Measurements from ENCODE around the gene MOCS1. TPM values are rescaled to one million over a fixed set of nuclear protein-coding genes. Genes with fewer than 3 reads are reported as not detected.
A peak's percentile ranks its signal among the peaks of the same experiment; 100 is the strongest.
"Not testable (repeated sequence)": the region's sequence is repeated elsewhere in the genome, so short reads cannot be mapped to it uniquely, and the experiment has no call there.

Gene MOCS1
- total RNA-seq, 4 donors from 2014 or later = 5.0 to 12.0 (median 8.4) TPM

DNA sequence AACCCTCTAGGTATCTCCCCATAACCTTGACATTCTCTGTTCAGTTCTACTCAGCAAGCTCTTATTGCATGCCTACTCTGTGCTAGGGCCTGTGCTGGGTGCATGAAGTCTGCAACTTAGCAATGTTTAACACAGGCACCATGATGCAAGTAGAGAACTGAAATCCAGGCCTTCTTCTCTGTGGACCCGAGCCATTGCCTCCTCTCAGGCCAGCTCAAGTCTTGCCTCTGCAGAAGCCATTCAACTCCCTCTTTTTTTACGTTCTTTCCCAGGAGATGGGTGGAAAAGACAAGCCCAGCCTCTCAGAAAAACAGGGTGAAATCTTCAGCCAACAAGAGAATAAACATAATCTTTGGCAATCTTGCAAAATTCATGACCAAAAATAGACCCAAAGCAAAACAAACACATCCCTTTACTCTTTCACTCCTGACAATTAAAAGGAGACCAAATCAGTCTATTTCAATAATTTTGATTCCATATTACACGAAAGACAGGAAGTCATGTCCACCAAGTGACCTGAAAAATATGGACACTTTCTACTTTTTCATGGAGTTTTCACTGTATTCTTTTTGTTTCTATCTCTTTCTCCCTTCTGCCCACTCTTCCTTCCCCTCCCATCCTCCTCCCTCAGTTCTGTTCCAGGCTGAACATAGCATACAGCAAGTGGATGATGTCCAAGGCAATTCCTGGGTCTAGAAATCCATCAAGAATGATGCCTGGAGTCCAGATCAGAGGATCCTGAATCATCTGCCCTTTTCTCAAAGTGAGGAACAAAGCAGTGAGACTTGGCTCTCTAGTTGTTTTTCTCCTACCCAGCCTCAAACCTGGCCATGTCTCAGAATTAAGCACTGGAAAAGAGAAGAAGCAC, 45.4 kb upstream of the MOCS1 start:
- TF ChIP-seq CTCF (IDR thresholded peaks at IDR 0.05) (no peak), POLR2A (IDR thresholded peaks at IDR 0.05) (no peak)
- Histone ChIP-seq H3K27me3 (peaks cover 0 to 4% (median 0%) of the 10 kb centered on the region in 4 donors), H3K27ac (peak overlapping the region in 3 of 4 donors; percentile 50 to 87 (median 78)), H3K9me3 (no peaks in the 10 kb centered on the region), H3K36me3 (no peaks in the 10 kb centered on the region), H3K4me3 (no peak overlapping the region), H3K4me1 (peaks cover 0 to 54% (median 0%) of the 10 kb centered on the region in 3 donors)
- DNase-seq = no peak
- WGBS, 2 donors = 18 to 31% methylated on average over 3 of the region's 3 CpGs
- intact Hi-C loops (cut with DNase I) = loop anchor here (5.0 kb wide), 1 partner anchor 328 kb away; no protein-coding TSS in a partner anchor

DNA sequence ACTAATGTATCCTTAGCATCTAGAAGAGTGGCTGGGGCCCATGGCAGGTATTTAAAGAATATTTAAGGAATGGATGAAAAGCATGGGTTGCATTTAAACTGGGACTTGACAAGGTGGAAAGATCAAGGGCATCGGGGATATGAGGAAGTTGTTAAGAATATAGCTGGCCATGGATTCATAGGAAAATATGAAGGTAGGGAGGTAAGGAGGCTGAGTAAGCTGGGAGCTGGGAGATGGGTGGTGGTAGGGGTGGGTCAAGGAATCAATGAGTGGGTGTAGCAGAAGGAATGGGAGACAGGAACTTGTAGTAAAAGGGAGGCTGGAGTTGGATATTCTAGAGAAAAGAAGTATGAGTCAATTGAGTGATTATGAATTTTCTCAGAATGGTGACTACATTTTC, 44.0 kb upstream of the MOCS1 start:
- DNase-seq = no peak
- Histone ChIP-seq H3K9me3 (no peaks in the 10 kb centered on the region), H3K27ac (no peak overlapping the region), H3K4me3 (no peak overlapping the region), H3K4me1 (peaks cover 0 to 44% (median 0%) of the 10 kb centered on the region in 3 donors), H3K27me3 (peaks cover 0 to 4% (median 0%) of the 10 kb centered on the region in 4 donors), H3K36me3 (no peaks in the 10 kb centered on the region)
- intact Hi-C loops (cut with DNase I) = no loop called here
- TF ChIP-seq CTCF (IDR thresholded peaks at IDR 0.05) = no peak
- TF ChIP-seq POLR2A (IDR thresholded peaks at IDR 0.05) = no peak
- WGBS, 2 donors = 79 to 90% methylated on average over 1 of the region's 1 CpG

DNA sequence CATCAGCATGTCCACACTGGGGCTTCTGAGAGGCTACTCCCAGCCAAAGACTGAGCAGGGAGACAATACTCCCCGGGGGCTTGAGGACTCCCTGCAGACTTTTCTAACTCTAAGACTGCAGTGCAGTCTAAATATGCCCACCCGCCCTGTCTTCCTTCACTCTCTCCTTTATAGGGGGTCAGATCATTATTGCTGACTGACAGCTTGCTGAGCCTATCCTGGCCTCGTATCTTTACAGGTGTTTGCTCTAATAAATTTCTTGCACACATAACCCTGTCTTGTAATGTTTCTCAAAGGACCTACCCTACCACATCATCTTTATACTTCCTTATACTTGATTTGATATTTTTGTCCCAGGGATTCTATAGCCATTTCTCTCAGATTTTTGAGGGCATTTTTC, 39.4 kb upstream of the MOCS1 start:
- WGBS, 2 donors = 66% methylated on average over 3 of the region's 3 CpGs
- Histone ChIP-seq H3K4me3 (no peak overlapping the region), H3K27ac (no peak overlapping the region), H3K4me1 (peaks cover 0 to 2% (median 0%) of the 10 kb centered on the region in 3 donors), H3K36me3 (no peaks in the 10 kb centered on the region), H3K27me3 (peaks cover 0 to 9% (median 0%) of the 10 kb centered on the region in 4 donors), H3K9me3 (no peaks in the 10 kb centered on the region)
- TF ChIP-seq CTCF (IDR thresholded peaks at IDR 0.05) = no peak
- no peak for TF ChIP-seq POLR2A (IDR thresholded peaks at IDR 0.05)
- intact Hi-C loops (cut with DNase I) = no loop called here
- no peak for DNase-seq

DNA sequence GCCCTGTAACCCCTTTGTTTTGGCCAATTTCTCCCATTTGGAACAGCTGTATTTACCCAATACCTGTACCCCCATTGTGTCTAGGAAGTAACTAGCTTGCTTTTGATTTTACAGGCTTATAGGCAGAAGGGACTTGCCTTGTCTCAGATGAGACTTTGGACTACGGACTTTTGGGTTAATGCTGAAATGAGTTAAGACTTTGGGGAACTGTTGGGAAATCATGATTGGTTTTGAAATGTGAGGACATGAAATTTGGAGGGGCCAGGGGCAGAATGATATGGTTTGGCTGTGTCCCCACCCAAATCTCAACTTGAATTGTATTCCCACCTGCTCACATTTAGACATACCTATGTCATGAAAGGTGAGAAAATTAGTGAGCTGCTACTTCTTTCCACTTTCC, 38.5 kb upstream of the MOCS1 start:
- 85 to 100% methylated on average over 1 of the region's 1 CpG for WGBS, 2 donors
- H3K27ac ChIP-seq; H3K27me3 ChIP-seq; H3K4me1 ChIP-seq; H3K4me3 ChIP-seq; H3K9me3 ChIP-seq; H3K36me3 ChIP-seq; DNase-seq; intact Hi-C loops (cut with DNase I): not testable (repeated sequence)

DNA sequence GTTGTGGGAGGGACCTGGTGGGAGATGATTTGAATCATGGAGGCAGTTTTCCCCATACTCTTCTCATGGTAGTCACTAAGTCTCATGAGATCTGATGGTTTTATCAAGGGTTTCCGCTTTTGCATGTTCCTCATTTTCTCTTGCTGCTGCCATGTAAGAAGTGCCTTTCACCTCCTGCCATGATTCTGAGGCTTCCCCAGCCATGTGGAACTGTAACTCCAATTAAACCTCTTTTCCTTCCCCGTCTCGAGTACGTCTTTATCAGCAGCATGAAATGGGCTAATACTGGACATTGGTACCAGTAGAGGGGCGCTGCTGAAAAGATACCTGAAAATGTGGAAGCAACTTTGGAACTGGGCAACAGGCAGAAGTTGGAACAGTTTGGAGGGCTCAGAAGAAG, 36.9 kb upstream of the MOCS1 start:
- intact Hi-C loops (cut with DNase I); H3K4me3 ChIP-seq; H3K36me3 ChIP-seq; H3K4me1 ChIP-seq; DNase-seq; H3K9me3 ChIP-seq; H3K27ac ChIP-seq: not testable (repeated sequence)
- WGBS, 2 donors = 70 to 93% methylated on average over 2 to 5 of the region's 5 CpGs
- H3K27me3 ChIP-seq = peaks cover 0 to 10% (median 0%) of the 10 kb centered on the region in 4 donors

DNA sequence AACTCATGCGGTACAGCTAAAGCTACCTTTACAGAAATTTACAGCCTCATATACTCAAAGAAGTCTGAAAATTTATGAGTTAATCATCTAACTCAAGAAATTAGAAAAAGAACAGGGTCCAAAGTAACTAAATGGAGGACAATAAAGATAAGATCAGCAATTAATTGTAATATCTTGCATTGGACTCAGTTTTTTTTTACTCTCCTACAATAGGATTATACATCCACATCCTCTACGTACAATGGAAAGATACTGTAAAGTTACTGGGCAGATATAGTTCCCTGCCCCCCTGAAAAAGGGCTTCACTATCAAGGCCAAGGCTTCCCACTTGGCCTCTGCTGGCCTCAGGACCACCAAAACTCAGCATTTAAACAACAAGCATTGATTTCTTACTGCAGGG, 31.5 kb upstream of the MOCS1 start:
- peaks cover 0 to 3% (median 0%) of the 10 kb centered on the region in 4 donors for H3K27me3 ChIP-seq
- WGBS, 2 donors = 88 to 98% methylated on average over 2 of the region's 2 CpGs
- H3K4me1 ChIP-seq = no peaks in the 10 kb centered on the region
- H3K4me3 ChIP-seq = no peak overlapping the region
- intact Hi-C loops (cut with DNase I) = no loop called here
- H3K27ac ChIP-seq = no peak overlapping the region
- no peaks in the 10 kb centered on the region for H3K9me3 ChIP-seq
- H3K36me3 ChIP-seq = no peaks in the 10 kb centered on the region
- no peak for TF ChIP-seq POLR2A (IDR thresholded peaks at IDR 0.05)
- no peak for TF ChIP-seq CTCF (IDR thresholded peaks at IDR 0.05)
- DNase-seq = no peak
